Subcutaneous adipose tissue (tissue), 4 donors: ENCODE measurements around the gene IL1RN. TPM values are rescaled to one million over a fixed set of nuclear protein-coding genes. Genes with fewer than 3 reads are reported as not detected.

Experiments
- CTCF ChIP-seq: fragments of 450-650 bp; IDR thresholded peaks from one replicate; pipeline ENCODE4 v1.5.1; 2016; ENCODE audit warnings: low read depth, mild to moderate bottlenecking, control low read depth, antibody characterized with exemption, moderate library complexity
- total RNA-seq, 4 donors: library from RNA; depleted of rRNA; stranded (reverse); fragments of >200 nt; gene quantifications; one replicate each; pipeline ENCODE4 v1.1.0, GENCODE V29; 2016

IL1RN gene
- total RNA-seq, 4 donors from 2014 or later = 0.98 to 105 (median 6.0) TPM

GRCh38 chr2:113175042-113175628 lies 47.7 kb downstream of the IL1RN start:
- TF ChIP-seq CTCF = no peak

GRCh38 chr2:113175736-113176695 lies 48.6 kb downstream of the IL1RN start:
- TF ChIP-seq CTCF = no peak

GRCh38 chr2:113176696-113177355 lies 49.4 kb downstream of the IL1RN start:
- no peak for TF ChIP-seq CTCF

GRCh38 chr2:113178069-113178746 lies 50.8 kb downstream of the IL1RN start:
- no peak for TF ChIP-seq CTCF

GRCh38 chr2:113178891-113179290 lies 51.5 kb downstream of the IL1RN start:
- no peak for TF ChIP-seq CTCF

- no peak for TF ChIP-seq CTCF
Observed at GRCh38 chr2:113179446-113180045, 52.1 kb downstream of the IL1RN start.
